ENCODE data around the gene L1CAM. TPM values are rescaled to one million over a fixed set of nuclear protein-coding genes. Genes with fewer than 3 reads are reported as not detected.

The L1CAM gene
- total RNA-seq, 1 experiment from 2014 or later = 819 TPM

GRCh38 chrX:153825042-153825441 lies 60.9 kb downstream of the L1CAM start:
- no TSS peak for BruUV-seq (replicated peaks)
- intact Hi-C loops (cut with micrococcal nuclease; ENCODE audit: unreplicated experiment) = no loop called here
- CTCF ChIA-PET = no interaction called here

GRCh38 chrX:153824348-153824747 lies 61.6 kb downstream of the L1CAM start:
- no peak for ATAC-seq
- TF ChIP-seq POLR2AphosphoS5 (IDR thresholded peaks at IDR 0.05; ENCODE audit: low read depth, low read length) = no peak
- no peak for TF ChIP-seq SIN3A (IDR thresholded peaks at IDR 0.05; ENCODE audit: borderline replicate concordance, insufficient read depth, low read depth, low read length)
- TF ChIP-seq REST (IDR thresholded peaks at IDR 0.05; ENCODE audit: insufficient read depth in 1 of 2, low read depth in 2 of 2, low read length in 1 of 2) = no peak
- TF ChIP-seq TCF7L2 (IDR thresholded peaks at IDR 0.05; ENCODE audit: low read depth, low read length) = no peak
- TF ChIP-seq CTCF (IDR thresholded peaks at IDR 0.05) = no peak
- POLR2A ChIA-PET = no interaction called here
- BruUV-seq (replicated peaks) = no TSS peak
- in situ Hi-C loops (cut with HindIII; ENCODE audit: low pct_unique_long_range_greater_than_20kb, low sequenced_read_pairs) = no loop called here
- intact Hi-C loops (cut with micrococcal nuclease; ENCODE audit: unreplicated experiment) = no loop called here
- DNase-seq (ENCODE audit: low read depth, low spot score) = no peak
- peaks cover 36% of the 10 kb centered on the region for H3K4me1 ChIP-seq (ENCODE audit: control insufficient read depth, insufficient read depth, low read length)
- no peaks in the 10 kb centered on the region for H3K9me3 ChIP-seq (ENCODE audit: control insufficient read depth, insufficient read depth, low read depth, low read length)
- no peak overlapping the region for H3K4me3 ChIP-seq (ENCODE audit: low read depth in 2 of 2, low read length in 2 of 2)
- CTCF ChIA-PET = no interaction called here
- no peaks in the 10 kb centered on the region for H3K27me3 ChIP-seq (ENCODE audit: control insufficient read depth, insufficient read depth, low read length)
- H3K27ac ChIP-seq (ENCODE audit: low read length) = no peak overlapping the region
- no peaks in the 10 kb centered on the region for H3K36me3 ChIP-seq (ENCODE audit: control insufficient read depth, insufficient read depth, low read length)

More at GRCh38 chrX:153825042-153825441, 60.9 kb downstream of the L1CAM start:
- no peaks in the 10 kb centered on the region for H3K36me3 ChIP-seq (ENCODE audit: control insufficient read depth, insufficient read depth, low read length)
- in situ Hi-C loops (cut with HindIII; ENCODE audit: low pct_unique_long_range_greater_than_20kb, low sequenced_read_pairs) = no loop called here
- no peak overlapping the region for H3K27ac ChIP-seq (ENCODE audit: low read length)
- H3K9me3 ChIP-seq (ENCODE audit: control insufficient read depth, insufficient read depth, low read depth, low read length) = no peaks in the 10 kb centered on the region
- peaks cover 30% of the 10 kb centered on the region for H3K4me1 ChIP-seq (ENCODE audit: control insufficient read depth, insufficient read depth, low read length)
- POLR2A ChIA-PET = no interaction called here
- H3K4me3 ChIP-seq (ENCODE audit: low read depth in 2 of 2, low read length in 2 of 2) = no peak overlapping the region
- DNase-seq (ENCODE audit: low read depth, low spot score) (no peak), ATAC-seq (no peak)
- TF ChIP-seq SIN3A (IDR thresholded peaks at IDR 0.05; ENCODE audit: borderline replicate concordance, insufficient read depth, low read depth, low read length) (no peak), POLR2AphosphoS5 (IDR thresholded peaks at IDR 0.05; ENCODE audit: low read depth, low read length) (no peak), REST (IDR thresholded peaks at IDR 0.05; ENCODE audit: insufficient read depth in 1 of 2, low read depth in 2 of 2, low read length in 1 of 2) (no peak), TCF7L2 (IDR thresholded peaks at IDR 0.05; ENCODE audit: low read depth, low read length) (no peak)
- no peaks in the 10 kb centered on the region for H3K27me3 ChIP-seq (ENCODE audit: control insufficient read depth, insufficient read depth, low read length)

Measured in Panc1 (cell line).